Measurements from ENCODE around the gene RNF166. TPM values are rescaled to one million over a fixed set of nuclear protein-coding genes. Genes with fewer than 3 reads are reported as not detected.

Gene RNF166
- total RNA-seq, 1 donor from 2014 or later, result 26.1 TPM

- DNase-seq (ENCODE audit: low read depth), result no peak
Measured at GRCh38 chr16:88706965-88707826, 988 bp upstream of the RNF166 start.

- no peak for DNase-seq (ENCODE audit: low read depth)
Measured at GRCh38 chr16:88705801-88706228, 393 bp downstream of the RNF166 start.

- DNase-seq (ENCODE audit: low read depth), result no peak
Measured at GRCh38 chr16:88705076-88705684, 1.0 kb downstream of the RNF166 start.

GRCh38 chr16:88703486-88704309 is 2.5 kb downstream of the RNF166 start:
- no peak for DNase-seq (ENCODE audit: low read depth)

- DNase-seq (ENCODE audit: low read depth), result no peak
Measured at GRCh38 chr16:88702371-88703210, 3.6 kb downstream of the RNF166 start.

- no peak for DNase-seq (ENCODE audit: low read depth)
Measured at GRCh38 chr16:88701581-88702370, 4.4 kb downstream of the RNF166 start.

GRCh38 chr16:88700636-88701482 is 5.3 kb downstream of the RNF166 start:
- no peak for DNase-seq (ENCODE audit: low read depth)

- DNase-seq (ENCODE audit: low read depth), result no peak
Measured at GRCh38 chr16:88700322-88700635, 5.9 kb downstream of the RNF166 start.

- DNase-seq (ENCODE audit: low read depth), result no peak
Measured at GRCh38 chr16:88699180-88699579, 7.0 kb downstream of the RNF166 start.

- no peak for DNase-seq (ENCODE audit: low read depth)
Measured at GRCh38 chr16:88698646-88699045, 7.6 kb downstream of the RNF166 start.

- DNase-seq (ENCODE audit: low read depth), result no peak
Measured at GRCh38 chr16:88697831-88698615, 8.2 kb downstream of the RNF166 start.

- no peak for DNase-seq (ENCODE audit: low read depth)
Measured at GRCh38 chr16:88697116-88697830, 8.9 kb downstream of the RNF166 start.

- DNase-seq (ENCODE audit: low read depth), result no peak
Measured at GRCh38 chr16:88696441-88696840, 9.8 kb downstream of the RNF166 start.

- DNase-seq (ENCODE audit: low read depth), result peak; percentile 63
Measured at GRCh38 chr16:88695753-88696152, 10.5 kb downstream of the RNF166 start.

- DNase-seq (ENCODE audit: low read depth), result no peak
Measured at GRCh38 chr16:88695218-88695617, 11.0 kb downstream of the RNF166 start.

- DNase-seq (ENCODE audit: low read depth), result no peak
Measured at GRCh38 chr16:88694221-88695087, 11.8 kb downstream of the RNF166 start.
